ENCODE data around the gene FGF2. TPM values are rescaled to one million over a fixed set of nuclear protein-coding genes. Genes with fewer than 3 reads are reported as not detected.
"Not testable (repeated sequence)": the region's sequence is repeated elsewhere in the genome, so short reads cannot be mapped to it uniquely, and the experiment has no call there.

Gene FGF2
- total RNA-seq, 1 donor from 2014 or later: 12.2 TPM

DNA sequence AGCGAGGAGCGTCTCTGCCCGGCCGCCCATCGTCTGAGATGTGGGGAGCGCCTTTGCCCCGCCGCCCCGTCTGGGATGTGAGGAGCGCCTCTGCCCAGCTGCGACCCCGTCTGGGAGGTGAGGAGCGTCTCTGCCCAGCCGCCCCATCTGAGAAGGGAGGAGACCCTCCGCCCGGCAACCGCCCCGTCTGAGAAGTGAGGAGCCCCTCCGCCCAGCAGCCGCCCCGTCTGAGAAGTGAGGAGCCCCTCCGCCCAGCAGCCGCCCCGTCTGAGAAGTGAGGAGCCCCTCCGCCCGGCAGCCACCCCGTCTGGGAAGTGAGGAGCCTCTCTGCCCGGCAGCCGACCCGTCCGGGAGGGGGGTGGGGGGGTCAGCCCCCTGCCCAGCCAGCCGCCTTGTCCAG, 14.8 kb upstream of the FGF2 start:
- not testable (repeated sequence) for FAIRE-seq; DNase-seq (ENCODE audit: low spot score in 2 of 2)

DNA sequence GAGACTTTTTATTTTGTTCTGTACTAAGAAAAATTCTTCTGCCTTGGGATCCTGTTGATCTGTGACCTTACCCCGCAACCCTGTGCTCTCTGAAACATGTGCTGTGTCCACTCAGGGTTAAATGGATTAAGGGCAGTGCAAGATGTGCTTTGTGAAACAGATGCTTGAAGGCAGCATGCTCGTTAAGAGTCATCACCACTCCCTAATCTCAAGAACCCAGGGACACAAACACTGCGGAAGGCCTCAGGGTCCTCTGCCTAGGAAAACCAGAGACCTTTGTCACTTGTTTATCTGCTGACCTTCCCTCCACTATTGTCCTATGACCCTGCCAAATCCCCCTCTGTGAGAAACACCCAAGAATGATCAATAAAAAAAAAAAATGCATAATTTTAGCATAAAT, 13.8 kb upstream of the FGF2 start:
- DNase-seq (ENCODE audit: low spot score in 2 of 2); FAIRE-seq: not testable (repeated sequence)

- no peak for DNase-seq (ENCODE audit: low spot score in 2 of 2)
- FAIRE-seq: no peak
Observed at GRCh38 chr4:122814426-122814825, 12.2 kb upstream of the FGF2 start.

- DNase-seq (ENCODE audit: low spot score in 2 of 2) (no peak), FAIRE-seq (no peak)
Observed at GRCh38 chr4:122815248-122815647, 11.4 kb upstream of the FGF2 start.

GRCh38 chr4:122816476-122816875, 10.2 kb upstream of the FGF2 start:
- FAIRE-seq (no peak), DNase-seq (ENCODE audit: low spot score in 2 of 2) (no peak)

DNA sequence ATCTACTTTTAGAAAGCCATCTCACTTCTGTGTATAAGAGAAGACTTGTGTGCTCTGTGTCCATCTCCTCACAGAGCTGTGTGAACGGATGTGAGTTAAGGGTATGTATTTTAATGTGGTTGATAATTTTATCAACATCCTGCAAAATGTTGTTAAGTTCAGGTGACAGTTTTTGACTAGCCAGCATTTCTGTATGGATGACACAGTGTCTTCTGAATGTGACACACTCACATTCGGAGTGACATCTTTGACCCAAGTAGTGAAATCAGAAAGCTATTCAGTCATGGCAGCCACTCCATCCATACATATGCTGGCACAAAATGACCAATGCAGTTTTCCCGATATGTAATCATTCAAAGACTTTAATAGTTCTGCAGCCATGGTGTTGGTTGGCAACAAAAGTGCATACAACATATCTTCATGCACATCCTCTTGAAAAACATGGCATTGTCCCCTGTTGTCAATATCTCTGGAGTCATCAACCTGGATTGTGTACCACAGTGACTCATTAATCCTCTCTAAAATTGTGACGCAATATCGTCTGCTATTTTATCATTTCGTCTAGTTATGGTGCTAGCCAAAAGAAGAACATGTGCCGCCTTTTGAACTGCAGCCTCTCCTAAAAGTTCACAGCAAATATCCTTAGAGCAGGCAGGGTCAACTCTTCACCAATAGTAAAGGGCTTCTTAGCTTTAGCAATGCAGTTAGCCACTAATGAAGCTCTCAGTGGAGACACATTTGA, 6.8 kb upstream of the FGF2 start:
- DNase-seq (ENCODE audit: low spot score in 2 of 2) (no peak), FAIRE-seq (no peak)

DNA sequence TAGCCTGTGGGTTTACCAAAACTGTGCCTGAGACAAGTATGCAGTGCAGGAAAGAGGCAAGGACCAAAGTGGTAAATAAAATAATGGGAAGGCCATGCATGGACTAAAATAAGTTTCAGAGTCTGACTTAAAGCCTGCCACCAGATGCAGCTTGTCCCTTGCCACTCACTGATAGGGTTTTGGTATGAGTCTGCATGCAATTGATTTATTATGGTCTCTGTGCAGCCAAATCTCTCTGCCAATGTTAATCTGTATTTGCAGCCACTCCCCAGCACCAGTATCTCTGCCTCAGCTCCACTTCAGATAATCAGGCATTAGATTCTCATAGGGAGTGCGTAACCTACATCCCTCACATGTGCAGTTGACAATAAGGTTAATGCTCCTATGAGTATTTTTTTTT, 5.5 kb upstream of the FGF2 start:
- no peak for FAIRE-seq
- no peak for DNase-seq (ENCODE audit: low spot score in 2 of 2)

DNA sequence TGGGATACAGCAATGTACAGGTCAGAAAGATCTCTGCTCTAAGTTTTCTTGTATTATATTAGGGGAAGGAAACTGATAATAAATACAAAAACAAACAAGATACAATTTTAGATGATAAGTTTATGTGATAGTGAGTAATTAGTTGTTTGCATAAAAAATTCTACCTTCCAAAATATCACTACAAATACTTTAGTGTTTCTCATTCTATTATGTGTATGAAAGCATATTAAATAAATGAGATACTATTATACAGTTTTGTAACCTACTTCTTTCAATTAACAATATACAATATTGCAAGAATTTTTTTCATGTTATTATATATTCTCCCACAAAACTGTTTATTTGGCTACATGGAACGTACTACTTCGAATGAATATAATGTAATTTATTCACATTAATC, 4.2 kb upstream of the FGF2 start:
- no peak for FAIRE-seq
- DNase-seq (ENCODE audit: low spot score in 2 of 2): no peak

DNA sequence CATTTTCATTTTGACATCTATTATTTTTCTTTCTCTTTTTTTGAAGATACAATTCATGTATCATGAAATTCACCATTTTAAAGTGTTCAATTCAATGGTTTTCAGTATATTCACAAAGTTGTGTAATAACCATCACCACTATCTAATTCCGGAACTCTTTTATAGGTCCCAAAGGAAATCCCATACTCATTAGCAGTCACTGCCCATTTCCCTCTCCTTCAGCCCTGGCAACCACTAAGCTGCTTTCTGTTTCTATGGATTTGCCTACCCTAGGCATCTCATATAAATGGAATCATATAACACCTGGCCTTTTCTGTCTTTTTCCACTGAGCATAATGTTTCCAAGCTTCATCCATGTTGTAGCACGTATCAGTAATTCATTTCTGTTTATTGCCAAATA, 3.2 kb upstream of the FGF2 start:
- no peak for FAIRE-seq
- DNase-seq (ENCODE audit: low spot score in 2 of 2): no peak

GRCh38 chr4:122824616-122825015, 2.0 kb upstream of the FGF2 start:
- DNase-seq (ENCODE audit: low spot score in 2 of 2) (no peak), FAIRE-seq (no peak)

DNA sequence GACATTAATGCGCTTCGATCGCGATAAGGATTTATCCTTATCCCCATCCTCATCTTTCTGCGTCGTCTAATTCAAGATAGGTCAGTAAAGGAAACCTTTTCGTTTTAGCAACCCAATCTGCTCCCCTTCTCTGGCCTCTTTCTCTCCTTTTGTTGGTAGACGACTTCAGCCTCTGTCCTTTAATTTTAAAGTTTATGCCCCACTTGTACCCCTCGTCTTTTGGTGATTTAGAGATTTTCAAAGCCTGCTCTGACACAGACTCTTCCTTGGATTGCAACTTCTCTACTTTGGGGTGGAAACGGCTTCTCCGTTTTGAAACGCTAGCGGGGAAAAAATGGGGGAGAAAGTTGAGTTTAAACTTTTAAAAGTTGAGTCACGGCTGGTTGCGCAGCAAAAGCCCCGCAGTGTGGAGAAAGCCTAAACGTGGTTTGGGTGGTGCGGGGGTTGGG, 528 bp upstream of the FGF2 start:
- no peak for FAIRE-seq
- no peak for DNase-seq (ENCODE audit: low spot score in 2 of 2)

DNA sequence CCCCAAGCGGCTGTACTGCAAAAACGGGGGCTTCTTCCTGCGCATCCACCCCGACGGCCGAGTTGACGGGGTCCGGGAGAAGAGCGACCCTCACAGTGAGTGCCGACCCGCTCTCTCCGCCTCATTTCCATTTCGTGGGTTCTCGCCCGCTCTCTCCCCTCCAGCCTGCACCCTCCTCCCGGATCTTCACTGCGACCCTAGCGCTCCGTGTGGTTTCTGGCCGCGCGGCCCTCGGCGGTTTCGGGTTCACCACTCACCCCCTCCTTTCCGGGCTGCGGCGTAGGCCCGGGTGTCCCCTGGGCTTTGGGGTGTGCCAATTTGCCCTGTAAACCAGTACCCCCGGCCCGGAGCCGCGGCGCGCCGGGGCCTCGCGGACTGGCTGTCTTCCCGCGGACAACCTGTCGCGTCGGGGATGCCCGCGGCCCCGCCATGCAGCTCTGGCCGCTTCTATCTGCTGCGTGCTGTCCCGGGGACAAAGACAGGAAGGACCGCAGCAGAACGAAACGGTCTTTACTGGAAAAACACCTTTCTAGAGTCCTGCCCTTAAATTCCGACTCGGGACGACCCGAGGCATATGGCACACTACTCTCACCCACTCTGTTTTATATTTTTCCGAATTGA, 737 bp downstream of the FGF2 start:
- FAIRE-seq (no peak), DNase-seq (ENCODE audit: low spot score in 2 of 2) (peak; percentile 52 to 61)

DNA sequence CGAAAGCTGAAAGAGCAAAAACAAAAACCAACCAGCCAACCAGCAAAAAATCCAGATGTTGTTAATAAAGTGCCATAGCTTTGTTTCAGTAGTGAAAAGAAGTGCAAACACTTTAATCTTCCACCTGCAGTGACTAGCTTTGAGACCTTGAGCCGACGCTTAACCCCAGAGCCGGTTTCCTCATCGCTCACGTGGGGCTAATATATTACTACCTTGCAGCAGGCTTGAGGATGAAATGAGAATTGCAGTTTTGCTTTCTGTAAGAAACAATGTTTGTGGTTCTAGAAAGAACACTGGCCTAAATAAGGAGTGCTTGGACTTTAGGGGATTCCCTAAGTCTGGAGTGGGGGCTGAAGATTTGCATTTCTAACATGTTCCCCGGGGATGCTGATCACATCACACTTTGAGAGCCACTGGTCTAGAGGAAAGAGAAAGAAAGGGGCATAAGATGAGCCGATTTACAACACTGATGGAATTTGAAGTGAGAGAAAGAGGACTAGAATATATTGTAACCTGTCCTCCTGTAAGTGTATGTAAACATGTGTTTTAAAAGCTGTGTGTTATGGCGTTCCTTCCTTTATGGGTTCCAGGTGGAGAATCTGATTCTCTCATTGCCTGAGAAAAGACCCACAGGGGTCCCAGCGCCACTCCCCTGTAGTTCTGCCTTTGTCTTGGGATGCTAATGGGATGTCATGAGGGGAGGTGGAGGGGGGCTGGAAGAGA, 1.4 kb downstream of the FGF2 start:
- no peak for FAIRE-seq
- DNase-seq (ENCODE audit: low spot score in 2 of 2): peak in 1 of 2 donors; percentile 22

DNA sequence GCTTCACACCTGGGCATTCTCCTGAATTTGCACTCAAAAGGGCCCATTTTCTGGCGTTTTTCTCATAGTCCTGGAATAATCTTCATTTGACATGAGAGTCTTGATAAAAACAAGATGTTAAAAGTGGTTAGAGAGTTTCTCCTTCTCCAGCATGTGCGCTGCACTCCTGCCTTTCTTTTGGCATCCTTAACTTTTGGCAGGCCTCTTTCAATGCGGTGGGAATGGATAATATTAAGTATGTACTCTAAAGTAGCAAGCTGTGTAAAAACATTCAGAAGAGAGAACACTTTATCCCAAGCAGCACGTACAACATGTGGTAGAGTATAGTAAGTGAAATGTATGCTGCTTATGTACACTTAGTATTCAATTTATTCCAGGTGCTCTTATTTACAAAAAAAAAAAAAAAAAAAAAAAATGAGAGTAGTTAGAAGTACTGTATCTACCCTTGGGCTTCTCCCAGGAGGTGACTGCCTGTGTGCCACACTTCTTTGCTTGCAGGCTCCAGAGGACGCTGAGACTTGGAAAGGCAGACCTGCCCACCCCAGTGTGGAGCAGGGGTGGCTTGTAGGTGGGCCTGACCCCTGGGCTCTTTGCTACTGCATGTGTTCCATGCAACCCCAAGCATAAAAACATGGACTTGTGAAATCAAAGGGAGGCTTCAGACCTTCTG, 3.9 kb downstream of the FGF2 start:
- no peak for DNase-seq (ENCODE audit: low spot score in 2 of 2)
- no peak for FAIRE-seq

DNA sequence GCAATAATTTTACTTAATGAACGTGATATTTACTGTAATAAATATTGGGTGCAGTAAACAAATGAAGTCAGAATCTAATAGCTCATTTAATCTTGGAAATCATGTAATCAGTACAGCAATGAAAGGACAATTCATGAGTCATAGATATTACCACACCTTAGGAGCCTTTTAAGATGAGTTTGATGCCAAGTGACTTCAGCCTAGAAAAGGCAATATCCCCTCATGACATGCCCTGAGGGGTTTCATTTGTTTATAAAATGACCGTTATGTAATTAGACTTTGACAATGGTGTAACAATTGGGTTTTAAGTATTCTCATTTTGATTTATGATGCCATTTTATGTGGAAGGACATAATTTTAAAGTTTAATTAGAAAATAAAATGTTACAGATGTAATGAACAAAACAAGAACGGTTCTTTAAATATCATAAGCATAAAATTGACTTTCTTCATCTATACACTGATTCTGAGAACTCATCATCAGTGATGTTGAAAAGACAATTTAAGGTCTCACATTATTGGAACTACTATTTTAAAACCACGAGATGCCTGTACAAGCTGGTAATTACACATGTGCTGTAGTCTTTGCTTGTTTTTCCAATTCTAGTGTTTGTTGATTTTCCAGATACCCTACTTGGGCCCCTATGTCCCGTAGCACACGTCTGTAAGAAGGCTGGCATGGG, 5.0 kb downstream of the FGF2 start:
- FAIRE-seq (no peak), DNase-seq (ENCODE audit: low spot score in 2 of 2) (no peak)

DNA sequence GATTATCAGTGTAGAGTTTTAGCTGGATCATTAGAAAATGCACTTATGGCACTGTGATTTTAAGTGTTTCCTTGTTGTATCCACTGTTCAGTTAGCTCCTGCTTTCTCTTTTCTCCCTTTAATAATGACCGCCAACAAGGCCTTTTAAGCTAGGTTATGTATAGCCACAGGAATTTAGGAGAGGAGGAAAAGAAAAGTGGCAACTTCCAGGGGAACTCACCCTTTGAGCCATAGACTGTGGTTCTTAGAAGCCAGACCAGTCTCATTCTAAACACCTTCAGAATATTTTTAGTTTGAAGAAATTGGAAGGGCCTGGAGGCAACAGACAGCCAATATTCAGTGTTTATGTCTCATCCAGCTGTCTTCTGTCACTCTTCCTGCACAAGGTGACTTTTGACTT, 6.1 kb downstream of the FGF2 start:
- DNase-seq (ENCODE audit: low spot score in 2 of 2): no peak
- no peak for FAIRE-seq

GRCh38 chr4:122833999-122834398, 7.4 kb downstream of the FGF2 start:
- FAIRE-seq (no peak), DNase-seq (ENCODE audit: low spot score in 2 of 2) (no peak)

- FAIRE-seq: no peak
Observed at GRCh38 chr4:122836941-122837340, 10.3 kb downstream of the FGF2 start.

GRCh38 chr4:122838034-122838433, 11.4 kb downstream of the FGF2 start:
- no peak for DNase-seq (ENCODE audit: low spot score in 2 of 2)
- no peak for FAIRE-seq

More at GRCh38 chr4:122836941-122837340, 10.3 kb downstream of the FGF2 start:
- no peak for DNase-seq (ENCODE audit: low spot score in 2 of 2)

DNA sequence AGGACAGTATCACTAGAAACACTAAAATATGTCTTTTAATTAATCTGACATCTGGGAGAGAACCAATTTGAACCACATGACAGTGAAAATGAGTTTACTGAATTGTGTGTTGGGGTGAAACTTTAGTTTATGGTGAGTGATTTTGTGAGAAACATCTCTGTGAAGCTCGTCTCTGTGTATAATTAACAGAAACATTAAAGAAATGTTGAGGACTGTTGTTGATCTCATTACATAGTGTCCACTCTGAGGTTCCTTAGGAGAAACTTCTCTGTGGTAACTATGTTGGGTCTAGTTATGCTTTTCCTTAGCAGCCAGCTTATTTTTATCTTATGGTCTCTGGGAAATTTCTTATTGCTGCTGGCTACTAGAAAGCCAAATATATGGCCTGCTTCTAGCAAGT, 15.8 kb downstream of the FGF2 start:
- FAIRE-seq: no peak
- no peak for DNase-seq (ENCODE audit: low spot score in 2 of 2)

Measured in frontal cortex (tissue), 4 donors.